HepG2 (cell line): ENCODE measurements around the gene SGMS1. TPM values are rescaled to one million over a fixed set of nuclear protein-coding genes. Genes with fewer than 3 reads are reported as not detected.

ENCODE experiments used
- AKNA ChIP-seq: sonication (generic); formaldehyde crosslinking; IDR thresholded peaks from 2 replicates; pipeline ENCODE4 v1.4.0; 2020; ENCODE audit warnings: missing genetic modification reagents, borderline replicate concordance
- ATF4 ChIP-seq, 2 experiments: fragments of 450-650 bp in 1 of 2; sonication (generic) in 1 of 2; formaldehyde crosslinking; IDR thresholded peaks; 2 replicates each; pipeline versions ENCODE4 v1.5.0 to v1.8.0; 2020 to 2022; ENCODE audit warnings: mild to moderate bottlenecking in 1 of 2, missing genetic modification reagents in 1 of 2
- CERS6 ChIP-seq: sonication (generic); formaldehyde crosslinking; IDR thresholded peaks from 2 replicates; pipeline ENCODE4 v1.5.0; 2020; ENCODE audit warnings: missing genetic modification reagents
- HOXA9 ChIP-seq: sonication (generic); formaldehyde crosslinking; IDR thresholded peaks from 2 replicates; pipeline ENCODE4 v1.8.1; 2022; ENCODE audit warnings: missing genetic modification reagents, mild to moderate bottlenecking, moderate library complexity, borderline replicate concordance
- IRF9 ChIP-seq: sonication (generic); formaldehyde crosslinking; IDR thresholded peaks from 2 replicates; pipeline ENCODE4 v1.8.0; 2022; ENCODE audit warnings: missing genetic modification reagents, mild to moderate bottlenecking, borderline replicate concordance
- KAT2B ChIP-seq: fragments of 150-350 bp; IDR thresholded peaks from 2 replicates; pipeline ENCODE4 v1.6.1; 2014; ENCODE audit warnings: low read depth, low read length, borderline replicate concordance
- MAFG ChIP-seq: sonication (generic); formaldehyde crosslinking; IDR thresholded peaks from 2 replicates; pipeline ENCODE4 v1.5.1; 2020; ENCODE audit warnings: mild to moderate bottlenecking, missing genetic modification reagents
- RELA ChIP-seq: sonication (generic); formaldehyde crosslinking; IDR thresholded peaks from 2 replicates; pipeline ENCODE4 v1.4.0; 2020; ENCODE audit warnings: missing genetic modification reagents
- TBX3 ChIP-seq: fragments of 450-650 bp; IDR thresholded peaks from 2 replicates; pipeline ENCODE4 v1.6.1; 2017; ENCODE audit warnings: antibody characterized with exemption, mild to moderate bottlenecking, inconsistent platforms, borderline replicate concordance
- ZNF136 ChIP-seq: sonication (generic); formaldehyde crosslinking; IDR thresholded peaks from 2 replicates; pipeline ENCODE4 v1.8.1; 2022; ENCODE audit warnings: low read depth, mild to moderate bottlenecking, moderate library complexity, missing genetic modification reagents
- ZNF160 ChIP-seq: sonication (generic); formaldehyde crosslinking; IDR thresholded peaks from 2 replicates; pipeline ENCODE4 v1.8.0; 2022; ENCODE audit warnings: mild to moderate bottlenecking, inconsistent platforms, missing genetic modification reagents
- ZNF331 ChIP-seq: sonication (generic); formaldehyde crosslinking; IDR thresholded peaks from 2 replicates; pipeline ENCODE4 v1.4.0; 2020; ENCODE audit warnings: missing genetic modification reagents
- ZNF639 ChIP-seq: conservative IDR thresholded peaks from 2 replicates; pipeline ENCODE4 v1.6.1; 2018; ENCODE audit warnings: missing genetic modification reagents
- ZNF720 ChIP-seq: sonication (generic); formaldehyde crosslinking; IDR thresholded peaks from 2 replicates; pipeline ENCODE4 v1.4.0; 2020; ENCODE audit warnings: missing genetic modification reagents
- ZNF770 ChIP-seq: sonication (generic); formaldehyde crosslinking; IDR thresholded peaks from 2 replicates; pipeline ENCODE4 v1.5.0; 2020; ENCODE audit warnings: mild to moderate bottlenecking, missing genetic modification reagents
- polyA plus RNA-seq, 8 experiments: library from polyadenylated mRNA; depleted of rRNA in 3 of 8; stranded (reverse) in 7 of 8; unstranded in 1 of 8; fragments of >200 nt; fragmentation: Illumina TruSeq in 4 of 8; extraction: Trizol in 4 of 8; gene quantifications; 2 replicates each; pipeline versions ENCODE4 v1.2.1 to v1.2.3, GENCODE V29; 2011 to 2016; ENCODE audit warnings: low read depth in 4 of 8, missing spikeins in 1 of 8, mixed read lengths in 1 of 8; ENCODE audit not compliant: insufficient read depth in 1 of 8
- total RNA-seq, 5 experiments: library from RNA; depleted of rRNA; stranded (reverse); fragments of >200 nt; fragmentation: Illumina TruSeq; extraction: Trizol; gene quantifications; 2 replicates each; pipeline ENCODE4 v1.2.3, GENCODE V29; 2016; ENCODE audit warnings: low read depth in 1 of 5

SGMS1 gene
- total and polyA plus RNA-seq, 2 of the 13 experiments (the other 11 are each of a cell fraction or from before 2014, with no cell fraction given): 6.5 to 15.1 TPM

GRCh38 chr10:50623663-50624412 lies at the start of gene SGMS1 (continued):
- no peak for TF ChIP-seq AKNA
- TF ChIP-seq RELA (CRISPR knock-in tag): no peak; the same call in 1 of the 2 replicates
- TF ChIP-seq TBX3: no peak
- peak; percentile 54 for TF ChIP-seq ZNF639 (CRISPR knock-in tag)
- TF ChIP-seq CERS6 (CRISPR knock-in tag): no peak
- no peak for TF ChIP-seq ZNF720 (CRISPR knock-in tag)
- peak; percentile 23; the same call in 1 of the 2 replicates for TF ChIP-seq ZNF331 (CRISPR knock-in tag)
- TF ChIP-seq ZNF770 (CRISPR knock-in tag): peak; percentile 58; the same call in 1 of the 2 replicates
- TF ChIP-seq ZNF160 (CRISPR knock-in tag): peak; percentile 63; the same call in 1 of the 2 replicates
- no peak for TF ChIP-seq ZNF136 (CRISPR knock-in tag)
- TF ChIP-seq IRF9 (CRISPR knock-in tag): no peak
- TF ChIP-seq MAFG (CRISPR knock-in tag): no peak
- TF ChIP-seq ATF4 (CRISPR knock-in tag; IDR thresholded peaks at IDR 0.05): no peak; a peak in 1 of 4 replicates
- TF ChIP-seq HOXA9 (CRISPR knock-in tag): no peak; the same call in 1 of the 2 replicates
- no peak for TF ChIP-seq KAT2B
